ENCODE measurements around the gene GPR42.
A peak's percentile ranks its signal among the peaks of the same experiment; 100 is the strongest.

The GPR42 gene

DNA sequence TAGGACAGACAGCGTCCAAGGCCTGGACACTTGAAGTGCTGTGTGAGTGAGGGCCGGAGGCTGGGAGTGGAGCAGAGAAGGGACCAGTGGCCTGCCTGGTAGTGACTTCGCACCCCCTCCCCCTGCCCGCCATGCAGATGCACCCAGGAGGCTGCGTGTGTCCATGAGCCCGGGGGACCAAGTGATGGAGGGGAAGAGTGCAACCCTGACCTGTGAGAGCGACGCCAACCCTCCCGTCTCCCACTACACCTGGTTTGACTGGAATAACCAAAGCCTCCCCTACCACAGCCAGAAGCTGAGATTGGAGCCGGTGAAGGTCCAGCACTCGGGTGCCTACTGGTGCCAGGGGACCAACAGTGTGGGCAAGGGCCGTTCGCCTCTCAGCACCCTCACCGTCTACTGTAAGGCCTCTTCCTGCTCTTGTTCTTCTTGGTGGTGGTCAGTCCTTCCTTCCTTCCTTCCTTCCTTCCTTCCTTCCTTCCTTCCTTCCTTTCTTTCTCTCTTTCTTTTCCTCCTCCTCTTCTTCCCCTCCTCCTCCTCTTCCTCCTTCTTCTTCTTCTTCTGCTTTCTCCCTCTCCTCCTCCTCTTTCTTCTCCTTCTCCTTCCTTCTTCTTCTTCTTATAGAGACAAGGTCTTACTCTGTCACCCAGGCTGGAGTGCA, 29.2 kb upstream of the GPR42 start:
- Histone ChIP-seq H3K4me1 (peaks cover 87 to 99% (median 95%) of the 10 kb centered on the region in 10 experiments), H3K9me3 (replicated peaks in 1 of 11) (no peaks in the 10 kb centered on the region), H3K27me3 (no peaks in the 10 kb centered on the region), H3K27ac (peak overlapping the region; percentile 5 to 64 (median 39); a peak in 16 of 22 replicates), H3K36me3 (peaks cover under 1 to 97% (median 83%) of the 10 kb centered on the region in 11 experiments; a peak in 20 of 22 replicates), H3K9ac (peak overlapping the region in 2 of 11 experiments; percentile 41 to 44; a peak in 5 of 22 replicates), H3K4me2 (peak overlapping the region; percentile 28 to 84 (median 74)), H4K20me1 (peaks cover 0 to 23% (median 0%) of the 10 kb centered on the region in 11 experiments; a peak in 3 of 22 replicates), H3K4me3 (no peak overlapping the region)
- no peak for TF ChIP-seq Cebpa-rat (IDR thresholded peaks at IDR 0.05)

- H3K27me3 ChIP-seq = no peaks in the 10 kb centered on the region
- peak overlapping the region; percentile 15 to 84 (median 74); a peak in 21 of 22 replicates for H3K4me2 ChIP-seq
- H3K9ac ChIP-seq = peak overlapping the region in 1 of 11 experiments; percentile 38; a peak in 3 of 22 replicates
- peak overlapping the region in 10 of 11 experiments; percentile 14 to 58 (median 35); a peak in 12 of 22 replicates for H3K27ac ChIP-seq
- TF ChIP-seq Cebpa-rat (IDR thresholded peaks at IDR 0.05) = no peak
- no peaks in the 10 kb centered on the region for H3K9me3 ChIP-seq (replicated peaks in 1 of 11)
- H3K36me3 ChIP-seq = peaks cover 0 to 89% (median 76%) of the 10 kb centered on the region in 11 experiments; a peak in 19 of 22 replicates
- H3K4me3 ChIP-seq = no peak overlapping the region
- H4K20me1 ChIP-seq = peaks cover 0 to 18% (median 0%) of the 10 kb centered on the region in 11 experiments; a peak in 3 of 22 replicates
- H3K4me1 ChIP-seq = peaks cover 89 to 99% (median 95%) of the 10 kb centered on the region in 10 experiments
Measured at GRCh38 chr19:35342430-35342829, 28.4 kb upstream of the GPR42 start.

DNA sequence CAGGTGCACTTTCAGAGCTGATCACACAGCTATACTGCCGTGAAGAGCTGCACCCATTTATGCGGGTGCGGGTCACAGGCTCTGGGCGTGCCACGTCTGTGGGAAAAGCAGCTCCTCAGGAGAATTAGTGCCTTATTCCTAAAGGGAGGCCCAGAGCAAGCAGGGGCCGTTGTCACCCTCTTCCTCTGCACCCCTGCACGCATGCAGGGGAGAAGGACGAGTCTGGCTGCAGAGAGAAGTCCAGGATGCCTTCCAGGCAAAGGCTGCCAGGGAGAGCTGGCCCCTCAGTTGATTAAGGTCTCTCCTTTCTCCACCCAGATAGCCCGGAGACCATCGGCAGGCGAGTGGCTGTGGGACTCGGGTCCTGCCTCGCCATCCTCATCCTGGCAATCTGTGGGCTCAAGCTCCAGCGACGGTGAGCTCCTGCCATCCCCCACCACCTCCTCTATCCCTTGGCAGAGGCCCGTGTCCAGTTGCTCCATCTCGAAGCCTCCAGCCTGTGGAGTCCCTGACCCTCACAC, 26.3 kb upstream of the GPR42 start:
- peak overlapping the region in 2 of 11 experiments; percentile 10 to 32; a peak in 1 of 22 replicates for H3K27ac ChIP-seq
- H4K20me1 ChIP-seq = peaks cover 0 to 9% (median 0%) of the 10 kb centered on the region in 11 experiments; a peak in 2 of 22 replicates
- peaks cover 0 to 68% (median 56%) of the 10 kb centered on the region in 11 experiments; a peak in 19 of 22 replicates for H3K36me3 ChIP-seq
- no peak for TF ChIP-seq Cebpa-rat (IDR thresholded peaks at IDR 0.05)
- H3K4me3 ChIP-seq = no peak overlapping the region
- peak overlapping the region; percentile 80 to 98 (median 92) for H3K4me2 ChIP-seq
- H3K9ac ChIP-seq = peak overlapping the region in 3 of 11 experiments; percentile 11 to 76 (median 21); a peak in 3 of 22 replicates
- H3K27me3 ChIP-seq = no peaks in the 10 kb centered on the region
- H3K4me1 ChIP-seq = peaks cover 96 to 100% (median 98%) of the 10 kb centered on the region in 10 experiments
- H3K9me3 ChIP-seq (replicated peaks in 1 of 11) = no peaks in the 10 kb centered on the region

- H3K9me3 ChIP-seq (replicated peaks in 1 of 11) = no peaks in the 10 kb centered on the region
- H3K4me2 ChIP-seq = peak overlapping the region; percentile 80 to 98 (median 92)
- H3K27ac ChIP-seq = peak overlapping the region; percentile 81 to 97 (median 91)
- H4K20me1 ChIP-seq = peaks cover 0 to 9% (median 0%) of the 10 kb centered on the region in 11 experiments; a peak in 2 of 22 replicates
- H3K27me3 ChIP-seq = no peaks in the 10 kb centered on the region
- H3K9ac ChIP-seq = peak overlapping the region; percentile 63 to 88 (median 79); a peak in 18 of 22 replicates
- H3K4me3 ChIP-seq = peak overlapping the region in 2 of 10 experiments; percentile 3 to 21; a peak in 3 of 20 replicates
- H3K36me3 ChIP-seq = peaks cover 0 to 58% (median 51%) of the 10 kb centered on the region in 11 experiments; a peak in 19 of 22 replicates
- TF ChIP-seq Cebpa-rat (IDR thresholded peaks at IDR 0.05) = no peak
- peaks cover 96 to 100% (median 98%) of the 10 kb centered on the region in 10 experiments for H3K4me1 ChIP-seq
Measured at GRCh38 chr19:35345671-35346111, 25.2 kb upstream of the GPR42 start.

GRCh38 chr19:35346193-35347052, 24.4 kb upstream of the GPR42 start:
- Histone ChIP-seq H3K36me3 (peaks cover 0 to 51% (median 43%) of the 10 kb centered on the region in 11 experiments; a peak in 19 of 22 replicates), H3K9ac (peak overlapping the region; percentile 63 to 88 (median 79)), H4K20me1 (peaks cover 0 to 9% (median 0%) of the 10 kb centered on the region in 11 experiments; a peak in 2 of 22 replicates), H3K9me3 (replicated peaks in 1 of 11) (no peaks in the 10 kb centered on the region), H3K27me3 (no peaks in the 10 kb centered on the region), H3K4me3 (peak overlapping the region in 6 of 10 experiments; percentile 11 to 35 (median 20); a peak in 10 of 20 replicates), H3K27ac (peak overlapping the region; percentile 81 to 97 (median 91)), H3K4me2 (peak overlapping the region; percentile 80 to 98 (median 92)), H3K4me1 (peaks cover 96 to 100% (median 98%) of the 10 kb centered on the region in 10 experiments)
- no peak for TF ChIP-seq Cebpa-rat (IDR thresholded peaks at IDR 0.05)

DNA sequence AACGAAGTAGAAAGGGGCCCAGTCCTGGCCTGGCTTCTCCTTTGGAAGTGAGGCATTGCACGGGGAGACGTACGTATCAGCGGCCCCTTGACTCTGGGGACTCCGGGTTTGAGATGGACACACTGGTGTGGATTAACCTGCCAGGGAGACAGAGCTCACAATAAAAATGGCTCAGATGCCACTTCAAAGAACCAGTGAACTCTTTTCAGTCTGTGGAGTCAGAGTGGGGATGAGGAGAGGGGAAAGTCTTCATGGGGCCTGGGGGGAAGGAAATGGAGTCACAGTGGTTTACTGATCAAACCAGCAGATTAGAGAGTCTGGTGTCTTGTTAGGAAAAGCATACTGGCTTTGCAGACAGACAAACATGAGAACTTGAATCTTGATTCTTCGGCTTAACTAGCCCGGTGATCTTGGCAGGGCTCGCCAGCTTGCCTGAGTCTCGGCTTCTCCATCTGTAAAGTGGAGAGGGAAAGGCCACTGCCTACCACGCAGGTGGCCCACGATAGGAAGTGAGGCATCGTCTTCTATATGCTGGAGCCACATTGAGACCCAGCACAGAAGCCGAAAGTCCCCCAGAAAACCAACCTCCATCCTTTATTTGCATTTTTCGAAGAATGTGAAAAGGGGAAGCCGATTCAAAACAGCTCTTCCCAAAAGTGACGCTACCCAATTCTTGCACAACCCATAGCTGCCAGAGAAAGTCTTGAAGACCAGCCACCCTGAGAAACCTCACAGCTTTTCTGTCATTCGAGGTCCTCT, 23.5 kb upstream of the GPR42 start, which contains the start of gene FFAR1:
FFAR1 (plus strand) TSS at position 732 of the 759 bp plus-strand sequence. CDS start 3,650 bp downstream, outside the sequence.
- Histone ChIP-seq H3K9me3 (replicated peaks in 1 of 11) (no peaks in the 10 kb centered on the region), H3K4me1 (peaks cover 96 to 100% (median 98%) of the 10 kb centered on the region in 10 experiments), H3K9ac (peak within 1 kb of the TSS; percentile 63 to 88 (median 80)), H4K20me1 (peaks cover 0 to 6% (median 0%) of the 10 kb centered on the region in 11 experiments; a peak in 1 of 22 replicates), H3K27me3 (no peaks in the 10 kb centered on the region), H3K36me3 (peaks cover 0 to 42% (median 34%) of the 10 kb centered on the region in 11 experiments; a peak in 18 of 22 replicates), H3K27ac (peak within 1 kb of the TSS; percentile 81 to 97 (median 91)), H3K4me3 (peak within 1 kb of the TSS in 9 of 10 experiments; percentile 1 to 66 (median 26); a peak in 13 of 20 replicates), H3K4me2 (peak within 1 kb of the TSS; percentile 80 to 98 (median 92))
- TF ChIP-seq Cebpa-rat (IDR thresholded peaks at IDR 0.05) = peak; percentile 89 to 98 (median 95); a peak in 20 of 22 replicates

DNA sequence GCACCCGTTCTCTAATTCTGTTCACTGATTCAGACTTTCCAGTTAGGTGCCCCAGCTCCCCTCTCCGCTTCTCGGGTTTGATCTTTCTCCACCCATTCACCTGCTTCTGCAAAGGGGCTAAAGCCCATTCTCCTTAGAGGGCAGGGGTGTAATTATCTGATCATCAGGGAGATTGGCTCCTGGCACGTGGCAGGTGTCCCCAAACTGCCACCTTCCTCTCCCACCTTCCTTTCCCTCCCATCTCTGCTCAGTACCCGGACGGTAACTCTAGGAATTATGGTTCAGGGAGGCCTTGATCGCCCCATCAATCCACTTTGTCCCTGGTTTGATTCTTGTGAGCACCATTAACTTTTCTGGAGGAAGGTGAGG, 23.0 kb upstream of the GPR42 start:
- H3K27ac ChIP-seq = peak overlapping the region; percentile 81 to 97 (median 91)
- peaks cover 0 to 36% (median 30%) of the 10 kb centered on the region in 11 experiments; a peak in 18 of 22 replicates for H3K36me3 ChIP-seq
- H3K27me3 ChIP-seq = no peaks in the 10 kb centered on the region
- peaks cover 0 to 5% (median 0%) of the 10 kb centered on the region in 11 experiments; a peak in 1 of 22 replicates for H4K20me1 ChIP-seq
- peak overlapping the region in 4 of 10 experiments; percentile 2 to 42 (median 22); a peak in 5 of 20 replicates for H3K4me3 ChIP-seq
- peak in 2 of 11 experiments; percentile 8 to 33; a peak in 2 of 22 replicates for TF ChIP-seq Cebpa-rat (IDR thresholded peaks at IDR 0.05)
- peaks cover 95 to 100% (median 99%) of the 10 kb centered on the region in 10 experiments for H3K4me1 ChIP-seq
- no peaks in the 10 kb centered on the region for H3K9me3 ChIP-seq (replicated peaks in 1 of 11)
- peak overlapping the region; percentile 80 to 98 (median 92) for H3K4me2 ChIP-seq
- peak overlapping the region; percentile 63 to 88 (median 79) for H3K9ac ChIP-seq

All from BLaER1 treated with 17β-estradiol and CSF1 and Interleukin-3, amounts not matched to agents 10 nM and 100 nM (cell line).